ENCODE data around the gene GJA3.

DNA sequence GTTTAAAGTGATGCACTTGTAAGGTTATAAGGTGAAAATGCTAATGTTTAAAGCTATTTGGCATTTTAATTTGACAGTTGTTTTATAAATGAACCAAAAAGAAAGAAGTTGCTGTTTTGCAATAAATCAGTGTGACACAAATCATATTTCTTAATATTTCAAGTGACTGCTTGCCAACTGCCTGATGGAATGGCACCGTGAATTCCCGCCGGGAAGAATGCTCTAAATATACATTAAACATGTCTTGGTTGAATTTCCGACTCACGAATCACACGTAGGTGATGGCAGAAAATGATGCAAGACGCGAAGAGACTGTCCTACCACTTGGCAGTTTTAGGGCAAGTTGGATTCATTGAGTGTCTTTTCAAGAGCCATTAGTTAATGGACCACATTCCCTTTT lies 34.9 kb upstream of the GJA3 start:
- TF ChIP-seq, protein P1, sequence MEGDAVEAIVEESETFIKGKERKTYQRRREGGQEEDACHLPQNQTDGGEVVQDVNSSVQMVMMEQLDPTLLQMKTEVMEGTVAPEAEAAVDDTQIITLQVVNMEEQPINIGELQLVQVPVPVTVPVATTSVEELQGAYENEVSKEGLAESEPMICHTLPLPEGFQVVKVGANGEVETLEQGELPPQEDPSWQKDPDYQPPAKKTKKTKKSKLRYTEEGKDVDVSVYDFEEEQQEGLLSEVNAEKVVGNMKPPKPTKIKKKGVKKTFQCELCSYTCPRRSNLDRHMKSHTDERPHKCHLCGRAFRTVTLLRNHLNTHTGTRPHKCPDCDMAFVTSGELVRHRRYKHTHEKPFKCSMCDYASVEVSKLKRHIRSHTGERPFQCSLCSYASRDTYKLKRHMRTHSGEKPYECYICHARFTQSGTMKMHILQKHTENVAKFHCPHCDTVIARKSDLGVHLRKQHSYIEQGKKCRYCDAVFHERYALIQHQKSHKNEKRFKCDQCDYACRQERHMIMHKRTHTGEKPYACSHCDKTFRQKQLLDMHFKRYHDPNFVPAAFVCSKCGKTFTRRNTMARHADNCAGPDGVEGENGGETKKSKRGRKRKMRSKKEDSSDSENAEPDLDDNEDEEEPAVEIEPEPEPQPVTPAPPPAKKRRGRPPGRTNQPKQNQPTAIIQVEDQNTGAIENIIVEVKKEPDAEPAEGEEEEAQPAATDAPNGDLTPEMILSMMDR (IDR thresholded peaks at IDR 0.05; ENCODE audit: borderline replicate concordance, extremely low read depth, low read length, poor library complexity, severe bottlenecking): no peak
- peak; percentile 12 for TF ChIP-seq EZH2 (IDR thresholded peaks at IDR 0.05; ENCODE audit: borderline replicate concordance, low read depth, low read length, severe bottlenecking)
